PC-9 (cell line): Measurements from ENCODE around the gene EAF1.

ENCODE experiments used
- EZH2 ChIP-seq: fragments of 200-600 bp; sonication (generic); IDR thresholded peaks from 2 replicates; pipeline ENCODE4 v1.8.0; 2017; ENCODE audit warnings: antibody characterized with exemption, low read depth
- TF ChIP-seq, protein P1 (sequence below): fragments of 200-600 bp; sonication (generic); conservative IDR thresholded peaks from 2 replicates; pipeline ENCODE4 v1.6.1; 2017; ENCODE audit warnings: mixed run types, antibody characterized with exemption, mild to moderate bottlenecking, moderate library complexity

DNA sequence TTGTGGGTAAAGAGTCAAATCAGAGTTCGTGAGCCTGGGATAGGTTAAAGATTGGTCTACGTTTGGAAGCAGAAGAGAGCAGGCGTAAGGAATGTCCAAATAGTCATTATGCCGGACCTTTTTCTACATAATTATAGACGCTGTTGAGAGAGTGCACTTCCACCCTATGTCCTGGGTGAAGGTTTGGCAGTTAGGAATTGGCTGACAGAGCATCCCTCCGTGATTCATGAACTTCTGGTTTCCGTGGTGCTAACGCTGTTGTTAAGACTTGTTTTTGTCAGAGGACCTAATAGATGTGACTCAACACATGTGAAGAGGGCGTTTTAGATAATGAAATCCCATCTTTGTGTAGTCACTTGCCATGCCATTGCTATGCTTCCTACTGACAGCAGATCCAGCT is 1.1 kb downstream of the EAF1 start:
- no peak for TF ChIP-seq EZH2
- TF ChIP-seq, protein P1, sequence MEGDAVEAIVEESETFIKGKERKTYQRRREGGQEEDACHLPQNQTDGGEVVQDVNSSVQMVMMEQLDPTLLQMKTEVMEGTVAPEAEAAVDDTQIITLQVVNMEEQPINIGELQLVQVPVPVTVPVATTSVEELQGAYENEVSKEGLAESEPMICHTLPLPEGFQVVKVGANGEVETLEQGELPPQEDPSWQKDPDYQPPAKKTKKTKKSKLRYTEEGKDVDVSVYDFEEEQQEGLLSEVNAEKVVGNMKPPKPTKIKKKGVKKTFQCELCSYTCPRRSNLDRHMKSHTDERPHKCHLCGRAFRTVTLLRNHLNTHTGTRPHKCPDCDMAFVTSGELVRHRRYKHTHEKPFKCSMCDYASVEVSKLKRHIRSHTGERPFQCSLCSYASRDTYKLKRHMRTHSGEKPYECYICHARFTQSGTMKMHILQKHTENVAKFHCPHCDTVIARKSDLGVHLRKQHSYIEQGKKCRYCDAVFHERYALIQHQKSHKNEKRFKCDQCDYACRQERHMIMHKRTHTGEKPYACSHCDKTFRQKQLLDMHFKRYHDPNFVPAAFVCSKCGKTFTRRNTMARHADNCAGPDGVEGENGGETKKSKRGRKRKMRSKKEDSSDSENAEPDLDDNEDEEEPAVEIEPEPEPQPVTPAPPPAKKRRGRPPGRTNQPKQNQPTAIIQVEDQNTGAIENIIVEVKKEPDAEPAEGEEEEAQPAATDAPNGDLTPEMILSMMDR, result no peak
